GM12878 (cell line): Measurements from ENCODE around the gene NFYC. TPM values are rescaled to one million over a fixed set of nuclear protein-coding genes. Genes with fewer than 3 reads are reported as not detected.

Source experiments
- ATF2 ChIP-seq: IDR thresholded peaks from 2 replicates; pipeline ENCODE4 v1.6.1; 2012; ENCODE audit warnings: low read length, inconsistent platforms
- BACH1 ChIP-seq: fragments of 450-650 bp; IDR thresholded peaks from 2 replicates; pipeline ENCODE4 v1.6.1; 2017; ENCODE audit warnings: mild to moderate bottlenecking, borderline replicate concordance
- CBX5 ChIP-seq: sonication (generic); IDR thresholded peaks from 2 replicates; pipeline ENCODE4 v1.6.1; 2016; ENCODE audit warnings: low read depth, moderate library complexity, mild to moderate bottlenecking, inconsistent platforms
- CREB1 ChIP-seq: IDR thresholded peaks from 2 replicates; pipeline ENCODE4 v1.6.1; 2012; ENCODE audit warnings: low read depth, mild to moderate bottlenecking, inconsistent platforms
- EED ChIP-seq: sonication (generic); IDR thresholded peaks from 2 replicates; pipeline ENCODE4 v1.6.1; 2016; ENCODE audit warnings: antibody characterized with exemption, low read depth
- EGR1 ChIP-seq, 2 experiments: IDR thresholded peaks; 1 replicate in 1 of 2; 2 replicates in 1 of 2; pipeline ENCODE4 v1.6.1; 2011 to 2012; ENCODE audit warnings: low read depth in 2 of 2, low read length in 2 of 2, borderline replicate concordance in 1 of 2, mild to moderate bottlenecking in 1 of 2, moderate library complexity in 1 of 2
- ESRRA ChIP-seq: IDR thresholded peaks from 2 replicates; pipeline ENCODE4 v1.6.1; 2012; ENCODE audit warnings: mild to moderate bottlenecking, low read length, improper control_type of control experiment
- GATAD2B ChIP-seq: fragments of 450-650 bp; conservative IDR thresholded peaks from 2 replicates; pipeline ENCODE4 v1.6.1; 2017; ENCODE audit warnings: low read depth, mild to moderate bottlenecking, moderate library complexity
- KLF5 ChIP-seq: fragments of 450-650 bp; IDR thresholded peaks from 2 replicates; pipeline ENCODE4 v1.6.1; 2014; ENCODE audit warnings: mild to moderate bottlenecking; ENCODE audit not compliant: partially characterized antibody
- MEF2A ChIP-seq: IDR thresholded peaks from 2 replicates; pipeline ENCODE4 v1.6.1; 2011; ENCODE audit warnings: low read depth, mild to moderate bottlenecking, low read length, moderate library complexity; ENCODE audit not compliant: insufficient read depth
- MLLT1 ChIP-seq: fragments of 450-650 bp; IDR thresholded peaks from 2 replicates; pipeline ENCODE4 v1.6.1; 2016; ENCODE audit warnings: mild to moderate bottlenecking
- NFIC ChIP-seq: IDR thresholded peaks from 2 replicates; pipeline ENCODE4 v1.6.1; 2012; ENCODE audit warnings: low read depth, mild to moderate bottlenecking, inconsistent platforms, low read length, moderate library complexity
- NR2C1 ChIP-seq: fragments of 450-650 bp; IDR thresholded peaks from 2 replicates; pipeline ENCODE4 v1.6.1; 2017; ENCODE audit warnings: antibody characterized with exemption, mild to moderate bottlenecking, moderate library complexity
- NR2F1 ChIP-seq: fragments of 450-650 bp; conservative IDR thresholded peaks from 2 replicates; pipeline ENCODE4 v1.6.1; 2017; ENCODE audit warnings: mild to moderate bottlenecking
- PAX5 ChIP-seq: IDR thresholded peaks from 2 replicates; pipeline ENCODE4 v1.6.1; 2011; ENCODE audit warnings: low read depth, low read length, borderline replicate concordance
- PAX8 ChIP-seq: fragments of 450-650 bp; IDR thresholded peaks from 2 replicates; pipeline ENCODE4 v1.6.1; 2017; ENCODE audit warnings: mild to moderate bottlenecking, moderate library complexity
- SIN3A ChIP-seq: IDR thresholded peaks from 2 replicates; pipeline ENCODE4 v1.6.1; 2012; ENCODE audit warnings: low read depth, low read length, improper control_type of control experiment
- SPI1 ChIP-seq: IDR thresholded peaks from 2 replicates; pipeline ENCODE4 v1.6.1; 2011; ENCODE audit warnings: low read depth, mild to moderate bottlenecking, low read length, moderate library complexity, borderline replicate concordance; ENCODE audit not compliant: insufficient read depth
- SREBF2 ChIP-seq: IDR thresholded peaks from 2 replicates; pipeline ENCODE4 v1.6.1; 2012; ENCODE audit warnings: mild to moderate bottlenecking, low read length
- STAT1 ChIP-seq: fragments of 450-650 bp; conservative IDR thresholded peaks from 2 replicates; pipeline ENCODE4 v1.6.1; 2014; ENCODE audit warnings: antibody characterized with exemption, mild to moderate bottlenecking
- YBX1 ChIP-seq: fragments of 450-650 bp; IDR thresholded peaks from 2 replicates; pipeline ENCODE4 v1.6.1; 2016; ENCODE audit warnings: antibody characterized with exemption
- ZBTB4 ChIP-seq: fragments of 450-650 bp; formaldehyde crosslinking; IDR thresholded peaks from 2 replicates; pipeline ENCODE4 v1.4.0; 2022; ENCODE audit warnings: mild to moderate bottlenecking, moderate library complexity
- ZSCAN29 ChIP-seq: fragments of 450-650 bp; IDR thresholded peaks from 2 replicates; pipeline ENCODE4 v1.6.1; 2017; ENCODE audit warnings: mild to moderate bottlenecking, moderate library complexity
- polyA plus RNA-seq, 11 experiments: library from polyadenylated mRNA; depleted of rRNA in 4 of 11; unstranded in 6 of 11; stranded (reverse) in 5 of 11; fragments of >200 nt; fragmentation: Nextera tagmentation in 4 of 11; fragmentation: Illumina TruSeq in 1 of 11; extraction: Ambion mirVana in 4 of 11; extraction: Trizol in 1 of 11; gene quantifications; 1 replicate in 1 of 11; 2 replicates in 10 of 11; pipeline versions ENCODE4 v1.2.1 to v1.2.3, GENCODE V29; 2011 to 2016; ENCODE audit warnings: inconsistent platforms in 2 of 11, missing spikeins in 2 of 11, low read depth in 1 of 11
- total RNA-seq, 4 experiments: library from RNA; depleted of rRNA in 3 of 4; stranded (reverse); fragments of >200 nt in 3 of 4; fragmentation: Illumina TruSeq in 1 of 4; extraction: Trizol in 1 of 4; gene quantifications; 2 replicates each; pipeline versions ENCODE4 v1.2.1 to v1.2.3, GENCODE V29; 2013 to 2021
- TF ChIP-seq, protein P1 (sequence below): fragments of 450-650 bp; IDR thresholded peaks from 2 replicates; pipeline ENCODE4 v1.6.1; 2017; ENCODE audit warnings: mild to moderate bottlenecking, low read depth, inconsistent platforms; ENCODE audit not compliant: poor library complexity, severe bottlenecking

The NFYC gene
- total and polyA plus RNA-seq, 10 of the 15 experiments (the other 5 are each of a cell fraction or from before 2014, with no cell fraction given) = 4.3 to 84.2 (median 58.3) TPM

- TF ChIP-seq SPI1 (peak; percentile 51), ESRRA (no peak), NFIC (peak; percentile 76), SREBF2 (no peak), CREB1 (peak; percentile 71; the same call in 1 of the 2 replicates), CBX5 (no peak), EED (peak; percentile 55; the same call in 1 of the 2 replicates), PAX8 (no peak), KLF5 (no peak), YBX1 (no peak), MLLT1 (no peak), NR2F1 (peak; percentile 63), ZBTB4 (no peak), SIN3A (no peak), STAT1 (no peak), PAX5 (no peak), EGR1 (IDR thresholded peaks at IDR 0.05; ENCODE audit: borderline replicate concordance in 1 of 2, low read depth in 2 of 2, low read length in 2 of 2) (no peak), NR2C1 (no peak), GATAD2B (0 out of 2 replicates have a peak, but pooled peaks have one; percentile 30), ZSCAN29 (no peak), MEF2A (0 out of 2 replicates have a peak, but pooled peaks have one; percentile 18), BACH1 (no peak), ATF2 (no peak)
- TF ChIP-seq, protein P1, sequence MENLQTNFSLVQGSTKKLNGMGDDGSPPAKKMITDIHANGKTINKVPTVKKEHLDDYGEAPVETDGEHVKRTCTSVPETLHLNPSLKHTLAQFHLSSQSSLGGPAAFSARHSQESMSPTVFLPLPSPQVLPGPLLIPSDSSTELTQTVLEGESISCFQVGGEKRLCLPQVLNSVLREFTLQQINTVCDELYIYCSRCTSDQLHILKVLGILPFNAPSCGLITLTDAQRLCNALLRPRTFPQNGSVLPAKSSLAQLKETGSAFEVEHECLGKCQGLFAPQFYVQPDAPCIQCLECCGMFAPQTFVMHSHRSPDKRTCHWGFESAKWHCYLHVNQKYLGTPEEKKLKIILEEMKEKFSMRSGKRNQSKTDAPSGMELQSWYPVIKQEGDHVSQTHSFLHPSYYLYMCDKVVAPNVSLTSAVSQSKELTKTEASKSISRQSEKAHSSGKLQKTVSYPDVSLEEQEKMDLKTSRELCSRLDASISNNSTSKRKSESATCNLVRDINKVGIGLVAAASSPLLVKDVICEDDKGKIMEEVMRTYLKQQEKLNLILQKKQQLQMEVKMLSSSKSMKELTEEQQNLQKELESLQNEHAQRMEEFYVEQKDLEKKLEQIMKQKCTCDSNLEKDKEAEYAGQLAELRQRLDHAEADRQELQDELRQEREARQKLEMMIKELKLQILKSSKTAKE = peak; percentile 67
Measured at GRCh38 chr1:40763742-40764532, 72.4 kb downstream of the NFYC start (continued).
